Hindlimb muscle (tissue), 1 donor: ENCODE measurements around the gene PTPRN2. TPM values are rescaled to one million over a fixed set of nuclear protein-coding genes. Genes with fewer than 3 reads are reported as not detected.

ENCODE experiments used
- DNase-seq: peaks from one replicate; pipeline ENCODE4 v3.0.0-alpha.2; 2013
- polyA plus RNA-seq: library from polyadenylated mRNA; unstranded; fragments of 120-200 nt; gene quantifications from one replicate; pipeline ENCODE4 v1.2.1, GENCODE V29; 2013; ENCODE audit not compliant: insufficient read length

The PTPRN2 gene
- polyA plus RNA-seq, 1 donor, result 2.0 TPM

- no peak for DNase-seq
These were observed 715.9 kb downstream of the PTPRN2 start for GRCh38 chr7:157871681-157872080.

DNA sequence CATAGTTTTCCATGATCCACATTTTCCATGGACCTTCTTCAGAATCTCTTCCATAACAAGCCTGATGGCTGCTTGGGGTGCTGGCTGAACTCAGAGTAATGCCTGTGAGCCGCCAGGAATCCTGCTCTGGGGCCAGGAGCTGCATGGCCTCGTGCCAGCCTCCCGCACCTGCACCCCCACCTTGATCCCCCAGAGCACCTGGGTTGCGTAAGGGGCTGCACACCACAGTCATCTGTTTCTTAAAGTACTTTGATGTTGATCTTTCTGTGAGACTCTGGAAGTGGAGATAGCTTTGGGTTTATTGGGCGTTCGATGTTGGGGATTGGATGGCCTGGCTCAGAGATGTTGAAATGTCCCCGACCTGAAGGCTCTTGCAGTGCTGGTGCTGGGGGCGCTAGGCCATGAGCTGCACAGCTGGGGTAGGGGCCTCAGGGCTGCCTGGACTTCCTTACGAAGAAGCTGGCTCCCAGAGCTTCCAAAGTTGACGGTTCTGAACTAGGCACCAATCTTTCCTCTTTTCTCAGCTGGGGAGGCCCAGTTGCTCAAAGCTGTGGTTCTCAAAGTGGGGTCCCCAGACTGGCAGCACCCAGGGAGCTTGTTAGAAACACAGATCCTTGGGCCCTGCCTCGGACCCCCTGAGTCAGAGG, 716.9 kb downstream of the PTPRN2 start:
- DNase-seq, result no peak

DNA sequence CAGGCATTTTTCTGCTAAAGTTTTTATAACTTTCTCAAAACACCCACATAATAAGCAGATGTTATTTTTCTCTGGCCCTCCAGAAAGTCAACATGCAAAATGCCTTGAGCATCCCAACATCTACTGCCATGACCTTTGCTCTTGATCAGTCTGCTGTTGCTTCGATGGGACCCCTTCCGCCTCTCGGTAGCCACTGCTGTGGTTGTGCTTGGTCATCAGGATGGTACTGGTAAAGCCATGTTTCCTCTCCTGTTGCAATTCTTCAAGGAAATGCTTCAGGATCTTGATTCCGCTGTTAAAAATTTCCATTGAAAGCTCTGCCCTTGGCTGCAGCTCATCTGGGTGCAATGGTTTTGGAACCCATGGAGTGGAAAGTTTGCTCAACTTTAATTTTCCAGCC, 717.8 kb downstream of the PTPRN2 start:
- no peak for DNase-seq

- DNase-seq, result no peak
These were observed 719.8 kb downstream of the PTPRN2 start for GRCh38 chr7:157867685-157868305.

DNA sequence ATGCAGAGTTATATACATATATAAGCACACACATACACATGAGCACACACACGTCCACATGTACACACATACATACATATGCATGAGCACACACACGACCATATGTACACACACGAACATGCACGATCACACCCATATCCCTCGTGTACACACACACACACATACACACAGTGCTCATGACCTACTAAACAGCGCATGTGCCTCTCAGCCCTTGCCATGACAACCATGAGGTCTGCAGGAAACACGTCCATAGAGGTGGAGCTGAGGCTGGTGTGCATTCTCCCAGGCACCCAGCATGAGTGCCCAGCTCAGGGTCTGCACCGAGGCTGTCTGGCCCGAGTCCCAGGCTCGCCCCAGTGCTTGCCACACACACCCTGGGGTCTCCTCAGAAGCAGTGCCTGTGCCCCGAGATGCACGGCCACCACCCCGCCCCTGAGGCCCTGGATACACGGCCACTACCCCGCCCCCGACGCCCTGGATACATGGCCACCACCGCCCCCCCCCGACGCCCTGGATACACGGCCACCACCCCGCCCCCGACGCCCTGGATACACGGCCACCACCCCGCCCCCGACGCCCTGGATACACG, 721.2 kb downstream of the PTPRN2 start:
- no peak for DNase-seq

DNA sequence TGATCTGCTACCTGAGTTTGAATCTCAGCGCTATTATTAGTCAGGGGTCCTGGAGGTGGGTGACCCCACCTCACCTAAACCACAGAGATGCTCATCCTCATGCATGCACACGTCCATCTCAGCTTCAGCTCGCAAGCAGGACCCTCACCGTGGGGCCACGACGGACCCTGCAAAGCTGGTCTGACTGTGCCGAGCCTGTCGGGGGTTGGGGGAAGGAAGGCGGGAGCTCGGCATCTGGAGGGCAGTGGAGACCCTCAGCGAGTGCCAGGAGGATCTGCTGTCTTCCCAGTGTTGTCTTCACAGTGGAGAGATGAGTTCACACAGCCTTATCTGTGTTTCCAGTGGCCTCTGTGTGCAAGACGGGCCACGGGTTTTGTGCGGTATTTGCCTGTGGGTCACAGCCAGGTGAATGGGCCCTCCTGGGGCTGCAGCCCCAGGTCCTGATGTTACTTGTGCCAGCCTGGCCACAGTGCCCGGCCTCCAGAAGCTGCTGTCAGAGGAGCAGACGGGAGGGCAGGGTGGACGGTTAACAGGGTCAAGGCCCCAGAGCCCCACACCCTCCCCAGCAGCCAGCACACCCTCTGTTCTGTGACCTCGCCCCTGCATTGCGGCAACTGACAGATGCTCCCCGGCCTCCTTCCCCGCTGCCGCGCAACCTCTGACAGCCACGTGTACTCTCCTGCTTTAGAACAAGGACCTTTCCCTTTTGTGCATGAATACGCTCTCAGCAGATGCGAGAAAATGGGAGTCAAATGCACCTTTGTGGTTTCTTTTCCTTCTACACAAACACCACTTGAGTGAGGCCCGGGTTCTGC, 722.1 kb downstream of the PTPRN2 start:
- no peak for DNase-seq

GRCh38 chr7:157864911-157865310, 722.7 kb downstream of the PTPRN2 start:
- no peak for DNase-seq

GRCh38 chr7:157863906-157864810, 723.5 kb downstream of the PTPRN2 start:
- DNase-seq, result no peak

- DNase-seq, result no peak
These were observed 724.4 kb downstream of the PTPRN2 start for GRCh38 chr7:157863176-157863575.

DNA sequence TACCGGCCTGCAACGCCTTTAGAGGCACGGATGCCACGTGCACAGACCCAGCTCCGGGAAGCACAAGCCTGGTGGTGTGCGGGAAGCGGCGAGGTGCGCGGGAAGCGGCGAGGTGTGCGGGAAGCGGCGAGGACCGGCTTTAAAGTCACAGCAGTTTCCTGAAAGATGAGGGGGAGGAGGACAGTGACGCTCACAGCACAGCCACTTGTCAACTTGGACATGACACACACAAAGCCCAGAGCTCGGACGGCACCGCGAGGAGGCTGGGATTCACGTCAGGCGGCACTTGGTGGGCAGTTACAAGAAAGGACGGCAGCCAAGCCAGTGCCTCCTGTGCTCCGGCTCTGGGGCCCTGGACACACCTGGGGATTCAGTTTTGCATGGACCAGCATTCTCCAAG, 724.9 kb downstream of the PTPRN2 start:
- no peak for DNase-seq

DNA sequence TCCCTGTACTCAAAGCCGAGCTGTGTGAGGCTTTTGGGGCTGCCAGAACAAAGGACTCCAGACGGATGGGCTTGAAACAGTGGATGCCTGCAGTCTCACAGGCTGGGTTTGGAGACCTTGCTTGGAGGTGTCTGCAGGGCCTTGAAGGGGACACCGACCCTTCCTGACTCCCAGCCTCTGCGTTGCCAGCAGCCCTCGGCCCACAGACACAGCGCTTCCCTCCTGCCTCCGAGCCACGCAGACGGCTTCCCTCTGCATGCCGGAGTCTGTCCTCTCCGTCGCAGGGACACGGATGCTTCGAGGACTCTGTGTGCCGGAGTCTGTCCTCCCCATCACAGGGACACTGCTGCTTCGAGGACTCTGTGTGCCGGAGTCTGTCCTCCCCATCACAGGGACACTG, 726.1 kb downstream of the PTPRN2 start:
- DNase-seq, result no peak

- no peak for DNase-seq
These were observed 726.6 kb downstream of the PTPRN2 start for GRCh38 chr7:157861031-157861491.

- no peak for DNase-seq
These were observed 727.2 kb downstream of the PTPRN2 start for GRCh38 chr7:157860406-157860805.

- DNase-seq, result no peak
These were observed 727.7 kb downstream of the PTPRN2 start for GRCh38 chr7:157859915-157860314.

DNA sequence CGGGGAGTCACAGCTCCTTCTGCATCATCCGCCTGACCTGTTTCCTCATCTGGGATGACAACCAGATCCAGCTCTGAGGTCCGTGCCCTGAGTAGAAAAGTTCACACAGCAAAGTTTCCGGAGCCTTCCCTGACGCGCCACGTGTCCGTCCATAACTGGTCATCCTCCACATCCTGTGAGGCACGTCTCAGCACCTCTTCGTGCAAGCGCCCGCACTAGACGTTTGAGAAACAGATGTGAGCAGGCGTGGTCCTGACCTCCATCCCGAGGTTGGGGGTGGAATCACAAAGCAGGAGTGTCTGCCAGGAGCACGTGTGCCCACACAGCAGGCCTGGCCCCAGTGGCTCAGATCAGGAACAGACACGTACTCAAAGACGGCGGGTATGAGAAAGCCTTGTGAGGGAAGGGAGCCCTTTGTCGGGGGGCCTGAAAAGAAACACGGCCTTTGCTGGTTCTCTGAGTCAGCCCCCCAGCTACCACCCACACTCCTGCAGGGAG, 730.0 kb downstream of the PTPRN2 start:
- DNase-seq, result no peak

DNA sequence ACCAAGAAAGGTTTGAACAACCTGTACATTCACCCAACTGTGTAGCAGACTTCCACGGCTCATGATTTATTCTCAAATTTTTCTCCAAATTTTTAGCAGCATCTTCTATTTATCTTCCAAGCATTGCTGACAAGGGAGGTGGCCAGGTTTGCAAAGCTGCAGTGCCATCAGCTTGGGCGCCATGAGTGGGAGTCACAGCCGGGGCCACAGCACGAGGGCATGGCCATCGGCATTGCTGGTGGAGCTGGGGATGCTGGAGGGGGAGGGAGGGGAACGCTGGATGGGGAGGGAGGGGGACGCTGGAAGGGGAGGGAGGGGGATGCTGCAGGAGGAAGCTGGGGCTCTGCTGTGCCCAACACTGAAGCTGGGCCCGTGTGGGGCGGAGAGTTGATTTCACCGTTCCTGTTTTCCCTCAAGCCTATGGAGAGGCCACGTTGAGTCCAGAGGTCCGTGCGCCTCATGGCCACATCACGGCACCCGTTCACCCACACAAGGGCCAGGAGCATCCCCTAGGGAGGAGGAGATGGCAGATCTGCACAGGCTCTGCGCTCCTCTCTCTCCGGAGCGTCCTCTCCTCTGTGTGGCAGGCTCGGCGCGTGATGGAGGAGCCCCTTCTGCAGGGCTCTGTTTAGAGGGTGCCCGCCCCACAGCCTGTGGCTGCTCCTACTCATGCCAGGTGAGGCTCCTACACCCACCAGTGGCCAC, 730.6 kb downstream of the PTPRN2 start:
- DNase-seq, result no peak

DNA sequence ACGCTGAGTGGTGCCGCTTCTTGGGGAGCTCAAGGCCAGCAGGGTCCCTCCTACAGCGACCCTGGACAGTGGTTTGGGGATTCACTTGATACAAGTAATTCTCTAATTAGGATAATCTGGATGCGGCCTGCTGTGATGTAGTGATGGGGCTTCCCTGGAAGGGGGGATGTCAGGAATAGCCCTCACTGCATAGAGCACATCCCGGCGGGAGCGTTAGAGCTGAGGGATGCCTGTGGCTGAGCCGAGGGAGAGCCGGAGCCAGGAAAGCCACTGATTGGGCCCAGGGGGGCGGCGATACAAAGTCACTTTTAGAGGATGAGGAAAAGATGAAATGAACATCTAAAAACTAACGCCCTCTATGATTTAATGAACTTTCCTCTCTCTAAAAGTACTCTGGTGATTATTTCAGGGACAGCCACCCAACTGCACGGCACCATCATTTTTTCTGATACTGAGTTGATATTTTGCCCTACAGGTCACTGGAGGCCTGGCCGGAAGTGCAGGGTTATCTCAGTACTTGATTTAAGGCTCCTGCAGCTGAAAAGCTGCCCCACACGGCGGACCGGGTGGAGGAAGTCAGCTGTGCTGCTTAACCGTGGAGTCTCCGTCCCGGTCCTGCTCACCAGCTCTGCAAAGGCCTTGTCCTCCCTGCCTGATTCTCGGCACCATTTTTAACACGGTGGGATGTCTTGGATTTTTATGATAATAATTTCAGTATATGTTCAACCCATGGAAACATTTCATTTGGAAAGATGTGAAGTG, 732.0 kb downstream of the PTPRN2 start:
- no peak for DNase-seq

DNA sequence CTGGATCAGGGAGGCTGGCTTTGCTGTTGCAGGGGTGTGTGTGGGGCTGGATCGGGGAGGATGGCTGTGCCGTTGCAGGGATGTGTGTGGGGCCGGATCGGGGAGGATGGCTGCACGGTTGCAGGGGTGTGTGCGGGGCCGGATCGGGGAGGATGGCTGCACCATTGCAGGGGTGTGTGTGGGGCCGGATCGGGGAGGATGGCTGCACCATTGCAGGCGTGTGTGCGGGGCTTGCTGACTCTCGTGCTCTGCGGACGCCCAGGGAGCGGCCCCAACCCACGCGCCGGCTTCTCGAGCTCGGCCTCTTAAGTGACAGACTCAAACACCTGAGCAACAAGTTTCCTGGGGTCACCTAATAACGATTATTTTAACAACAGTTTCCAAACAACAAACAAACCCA, 732.6 kb downstream of the PTPRN2 start:
- no peak for DNase-seq

GRCh38 chr7:157854066-157854891, 733.3 kb downstream of the PTPRN2 start:
- DNase-seq, result peak; percentile 40

GRCh38 chr7:157853789-157854065, 733.9 kb downstream of the PTPRN2 start:
- no peak for DNase-seq
